Fibroblast of lung (primary cell): ENCODE data around the gene SERPINE2.

ENCODE experiments used
- EZH2 ChIP-seq: IDR thresholded peaks from 2 replicates; pipeline ENCODE4 v1.5.1; 2012; ENCODE audit warnings: low read length, control low read depth, mild to moderate bottlenecking; ENCODE audit errors: missing control alignments
- TF ChIP-seq, protein P1 (sequence below), 2 donors: IDR thresholded peaks in 1 of 2; conservative IDR thresholded peaks in 1 of 2; 1 replicate in 1 of 2; 2 replicates in 1 of 2; pipeline ENCODE4 v1.5.1; 2011 to 2012; ENCODE audit warnings: low read length in 2 of 2, control low read depth in 1 of 2, inconsistent platforms in 1 of 2, low read depth in 1 of 2, mild to moderate bottlenecking in 1 of 2

DNA sequence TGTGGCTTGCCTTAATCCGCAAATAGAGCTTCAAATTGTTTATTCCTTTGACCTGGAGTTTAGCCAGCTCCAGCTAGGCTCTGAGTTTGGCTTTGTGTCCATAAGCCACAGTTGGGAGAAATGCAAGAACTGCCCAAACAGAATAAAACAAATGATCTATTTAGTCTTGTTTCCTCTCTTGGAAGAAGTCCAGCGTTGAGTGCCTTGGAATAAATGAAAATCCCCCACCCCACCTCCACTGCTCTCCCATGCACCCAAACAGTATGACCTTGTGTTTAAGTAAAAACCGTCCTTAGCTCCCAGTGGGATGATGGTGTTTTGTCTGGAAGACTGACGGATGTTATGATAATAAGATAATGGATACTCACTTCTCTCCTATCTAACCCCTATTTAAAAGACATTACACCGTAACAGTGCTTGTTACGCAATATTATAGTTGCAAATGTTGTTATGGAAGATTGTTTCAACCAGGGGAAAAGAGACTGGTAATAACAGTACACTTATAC is 3.2 kb upstream of the SERPINE2 start:
- TF ChIP-seq, protein P1, sequence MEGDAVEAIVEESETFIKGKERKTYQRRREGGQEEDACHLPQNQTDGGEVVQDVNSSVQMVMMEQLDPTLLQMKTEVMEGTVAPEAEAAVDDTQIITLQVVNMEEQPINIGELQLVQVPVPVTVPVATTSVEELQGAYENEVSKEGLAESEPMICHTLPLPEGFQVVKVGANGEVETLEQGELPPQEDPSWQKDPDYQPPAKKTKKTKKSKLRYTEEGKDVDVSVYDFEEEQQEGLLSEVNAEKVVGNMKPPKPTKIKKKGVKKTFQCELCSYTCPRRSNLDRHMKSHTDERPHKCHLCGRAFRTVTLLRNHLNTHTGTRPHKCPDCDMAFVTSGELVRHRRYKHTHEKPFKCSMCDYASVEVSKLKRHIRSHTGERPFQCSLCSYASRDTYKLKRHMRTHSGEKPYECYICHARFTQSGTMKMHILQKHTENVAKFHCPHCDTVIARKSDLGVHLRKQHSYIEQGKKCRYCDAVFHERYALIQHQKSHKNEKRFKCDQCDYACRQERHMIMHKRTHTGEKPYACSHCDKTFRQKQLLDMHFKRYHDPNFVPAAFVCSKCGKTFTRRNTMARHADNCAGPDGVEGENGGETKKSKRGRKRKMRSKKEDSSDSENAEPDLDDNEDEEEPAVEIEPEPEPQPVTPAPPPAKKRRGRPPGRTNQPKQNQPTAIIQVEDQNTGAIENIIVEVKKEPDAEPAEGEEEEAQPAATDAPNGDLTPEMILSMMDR (conservative IDR thresholded peaks at IDR 0.05 in 1 of 2, IDR thresholded peaks at IDR 0.05 in 1 of 2; ENCODE audit: low read depth in 1 of 2, low read length in 2 of 2) = no peak
- TF ChIP-seq EZH2 = no peak
